Neural cell (in vitro differentiated cells): Measurements from ENCODE around the gene NUP98.

Experiments used
- EP300 ChIP-seq: fragments of 450-650 bp; conservative IDR thresholded peaks from 2 replicates; pipeline ENCODE4 v1.6.1; 2014; ENCODE audit warnings: antibody characterized with exemption, mild to moderate bottlenecking, moderate library complexity; ENCODE audit not compliant: poor library complexity, severe bottlenecking
- REST ChIP-seq: IDR thresholded peaks from 2 replicates; pipeline ENCODE4 v1.6.1; 2012; ENCODE audit warnings: borderline replicate concordance
- TF ChIP-seq, protein P1 (sequence below): fragments of 450-650 bp; IDR thresholded peaks from 2 replicates; pipeline ENCODE4 v1.5.1; 2014; ENCODE audit warnings: antibody characterized with exemption, mild to moderate bottlenecking, moderate library complexity; ENCODE audit not compliant: poor library complexity, severe bottlenecking

GRCh38 chr11:3669742-3670183 is 127.6 kb downstream of the NUP98 start:
- TF ChIP-seq EP300 = no peak
- TF ChIP-seq, protein P1, sequence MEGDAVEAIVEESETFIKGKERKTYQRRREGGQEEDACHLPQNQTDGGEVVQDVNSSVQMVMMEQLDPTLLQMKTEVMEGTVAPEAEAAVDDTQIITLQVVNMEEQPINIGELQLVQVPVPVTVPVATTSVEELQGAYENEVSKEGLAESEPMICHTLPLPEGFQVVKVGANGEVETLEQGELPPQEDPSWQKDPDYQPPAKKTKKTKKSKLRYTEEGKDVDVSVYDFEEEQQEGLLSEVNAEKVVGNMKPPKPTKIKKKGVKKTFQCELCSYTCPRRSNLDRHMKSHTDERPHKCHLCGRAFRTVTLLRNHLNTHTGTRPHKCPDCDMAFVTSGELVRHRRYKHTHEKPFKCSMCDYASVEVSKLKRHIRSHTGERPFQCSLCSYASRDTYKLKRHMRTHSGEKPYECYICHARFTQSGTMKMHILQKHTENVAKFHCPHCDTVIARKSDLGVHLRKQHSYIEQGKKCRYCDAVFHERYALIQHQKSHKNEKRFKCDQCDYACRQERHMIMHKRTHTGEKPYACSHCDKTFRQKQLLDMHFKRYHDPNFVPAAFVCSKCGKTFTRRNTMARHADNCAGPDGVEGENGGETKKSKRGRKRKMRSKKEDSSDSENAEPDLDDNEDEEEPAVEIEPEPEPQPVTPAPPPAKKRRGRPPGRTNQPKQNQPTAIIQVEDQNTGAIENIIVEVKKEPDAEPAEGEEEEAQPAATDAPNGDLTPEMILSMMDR = no peak
- no peak for TF ChIP-seq REST
